B cell (primary cell): ENCODE measurements around the gene AKT3.

Source experiments
- CTCF ChIP-seq: fragments of 200-600 bp; IDR thresholded peaks from one replicate; pipeline ENCODE4 v1.8.0; 2022; ENCODE audit warnings: antibody characterized with exemption, mild to moderate bottlenecking
- EZH2 ChIP-seq: IDR thresholded peaks from 2 replicates; pipeline ENCODE4 v1.6.1; 2012; ENCODE audit warnings: borderline replicate concordance, low read depth, mild to moderate bottlenecking, moderate library complexity, low read length; ENCODE audit not compliant: insufficient read depth, poor library complexity, severe bottlenecking

DNA sequence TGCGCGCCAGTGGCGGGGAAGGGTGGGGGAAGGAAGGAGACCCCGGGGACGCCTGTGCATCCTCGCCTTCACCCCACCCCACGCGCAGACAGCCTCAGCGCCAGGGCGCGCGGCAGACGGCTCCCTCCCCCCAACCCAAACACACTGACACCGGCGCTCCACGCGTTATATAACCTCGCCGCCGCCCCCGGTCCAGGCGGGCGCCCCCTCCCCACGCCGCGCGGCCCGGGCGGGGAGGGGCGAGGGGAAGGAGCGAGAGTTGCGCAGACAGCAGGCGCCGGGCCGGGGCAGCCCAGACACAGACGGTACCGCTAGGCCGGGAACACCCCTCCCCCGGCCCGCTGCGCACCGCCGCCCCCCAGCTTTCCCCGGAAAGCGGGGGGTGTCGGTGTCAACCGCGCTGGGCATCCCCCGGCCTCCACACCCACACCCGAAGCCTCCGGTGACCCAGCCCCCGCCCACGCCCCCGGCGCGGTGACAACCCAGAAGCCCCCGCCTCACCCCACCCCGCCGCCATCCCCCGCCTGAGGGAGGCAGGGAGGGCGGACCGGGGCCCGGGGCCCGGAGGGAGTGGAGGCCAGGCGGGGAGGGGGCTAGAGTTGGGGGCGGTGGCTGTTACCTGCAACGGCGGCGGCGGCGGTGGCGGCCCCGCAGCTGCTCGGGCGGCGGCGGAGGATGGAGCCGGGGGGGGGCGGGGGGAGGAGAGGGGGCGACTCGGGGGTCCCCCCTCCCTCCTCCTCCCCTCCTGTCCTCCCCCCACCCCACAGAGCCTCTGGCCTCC, 432 bp downstream of the AKT3 start:
- no peak for TF ChIP-seq CTCF
- TF ChIP-seq EZH2 = no peak
